Testis (tissue), 2 donors: Measurements from ENCODE around the gene DUSP8.
"Not testable (repeated sequence)": the region's sequence is repeated elsewhere in the genome, so short reads cannot be mapped to it uniquely, and the experiment has no call there.

Experiments
- CTCF ChIP-seq, 3 experiments: fragments of 450-650 bp in 2 of 3; fragments of 200-600 bp in 1 of 3; sonication (generic) in 1 of 3; IDR thresholded peaks; one replicate each; pipeline ENCODE4 v1.5.1; 2016 to 2019; ENCODE audit warnings: antibody characterized with exemption in 3 of 3, mild to moderate bottlenecking in 2 of 3, moderate library complexity in 1 of 3
- POLR2A ChIP-seq: fragments of 450-650 bp; IDR thresholded peaks from one replicate; pipeline ENCODE4 v1.6.1; 2017; ENCODE audit warnings: antibody characterized with exemption, mild to moderate bottlenecking, moderate library complexity

DNA sequence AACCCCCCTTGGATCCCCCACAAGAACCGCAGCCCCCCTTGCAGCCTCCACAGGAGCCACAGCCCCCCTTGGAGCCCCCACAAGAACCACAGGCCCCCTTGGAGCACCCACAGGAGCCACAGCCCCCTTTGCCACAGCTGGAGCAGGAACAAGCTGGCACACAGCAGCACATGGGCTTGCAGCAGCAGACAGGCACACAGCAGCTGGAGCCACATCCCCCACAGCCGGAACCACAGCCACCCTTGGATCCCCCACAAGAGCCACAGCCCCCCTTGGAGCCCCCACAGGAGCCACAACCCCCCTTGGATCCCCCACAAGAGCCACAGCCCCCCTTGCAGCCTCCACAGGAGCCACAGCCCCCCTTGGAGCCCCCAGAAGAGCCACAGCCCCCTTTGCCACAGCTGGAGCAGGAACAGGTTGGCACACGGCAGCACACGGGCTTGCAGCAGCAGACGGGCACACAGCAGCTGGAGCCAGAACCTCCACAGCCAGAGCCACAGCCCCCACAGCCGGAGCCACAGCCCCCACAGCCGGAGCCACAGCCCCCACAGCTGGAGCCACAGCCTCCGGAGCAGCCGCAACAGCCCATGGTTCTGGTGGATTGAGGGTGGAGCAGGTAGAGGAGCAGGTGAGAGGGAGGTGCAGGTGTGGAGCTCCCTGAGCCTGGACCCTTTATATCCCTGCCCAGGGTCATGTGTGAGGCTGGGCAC, 12.7 kb upstream of the DUSP8 start, which contains the start of gene KRTAP5-1:
- TF ChIP-seq CTCF (IDR thresholded peaks at IDR 0.05); POLR2A: not testable (repeated sequence)
